ENCODE measurements around the gene SAMD4A.

DNA sequence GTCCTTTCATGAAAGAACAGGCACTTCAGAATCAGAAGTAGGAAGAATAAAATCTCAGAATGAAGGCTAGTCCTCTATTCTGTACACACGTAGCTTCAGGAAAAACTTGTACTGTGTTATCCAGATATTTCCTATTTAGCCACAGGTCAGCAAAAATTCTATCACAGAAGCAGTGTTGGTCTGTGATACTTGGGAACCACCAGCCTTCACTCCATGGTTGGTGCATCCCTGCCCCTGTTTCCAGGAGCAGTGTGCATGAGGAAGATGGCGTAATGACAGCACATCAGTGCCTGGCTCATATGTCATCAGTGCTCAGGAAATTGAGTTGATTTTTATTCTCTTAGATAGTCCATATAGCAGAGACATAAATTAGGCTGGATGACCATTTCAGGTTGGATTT is 87.7 kb downstream of the SAMD4A start:
- TF ChIP-seq, protein P1, sequence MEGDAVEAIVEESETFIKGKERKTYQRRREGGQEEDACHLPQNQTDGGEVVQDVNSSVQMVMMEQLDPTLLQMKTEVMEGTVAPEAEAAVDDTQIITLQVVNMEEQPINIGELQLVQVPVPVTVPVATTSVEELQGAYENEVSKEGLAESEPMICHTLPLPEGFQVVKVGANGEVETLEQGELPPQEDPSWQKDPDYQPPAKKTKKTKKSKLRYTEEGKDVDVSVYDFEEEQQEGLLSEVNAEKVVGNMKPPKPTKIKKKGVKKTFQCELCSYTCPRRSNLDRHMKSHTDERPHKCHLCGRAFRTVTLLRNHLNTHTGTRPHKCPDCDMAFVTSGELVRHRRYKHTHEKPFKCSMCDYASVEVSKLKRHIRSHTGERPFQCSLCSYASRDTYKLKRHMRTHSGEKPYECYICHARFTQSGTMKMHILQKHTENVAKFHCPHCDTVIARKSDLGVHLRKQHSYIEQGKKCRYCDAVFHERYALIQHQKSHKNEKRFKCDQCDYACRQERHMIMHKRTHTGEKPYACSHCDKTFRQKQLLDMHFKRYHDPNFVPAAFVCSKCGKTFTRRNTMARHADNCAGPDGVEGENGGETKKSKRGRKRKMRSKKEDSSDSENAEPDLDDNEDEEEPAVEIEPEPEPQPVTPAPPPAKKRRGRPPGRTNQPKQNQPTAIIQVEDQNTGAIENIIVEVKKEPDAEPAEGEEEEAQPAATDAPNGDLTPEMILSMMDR (conservative IDR thresholded peaks at IDR 0.05 in 1 of 2, IDR thresholded peaks at IDR 0.05 in 1 of 2; ENCODE audit: low read depth in 1 of 2, low read length in 2 of 2) = no peak
- no peak for TF ChIP-seq EZH2 (IDR thresholded peaks at IDR 0.05; ENCODE audit: low read length, missing control alignments)

Data from fibroblast of lung (primary cell).